GM21447 (cell line): Measurements from ENCODE around the gene HIF1AN.

Experiments
- ATAC-seq: cut with Tn5 transposase; IDR thresholded peaks from one replicate; pipeline ENCODE4 v1.9.1; 2021; ENCODE audit not compliant: unreplicated experiment

The HIF1AN gene

GRCh38 chr10:100535715-100536353, at the start of gene HIF1AN:
HIF1AN (plus strand) TSS chr10:100535943; CDS start chr10:100535959, 16 bp downstream.
- peak; percentile 94 for ATAC-seq

- ATAC-seq: no peak
Measured at GRCh38 chr10:100487529-100487928, 48.2 kb upstream of the HIF1AN start.

- no peak for ATAC-seq
Measured at GRCh38 chr10:100489396-100489795, 46.3 kb upstream of the HIF1AN start.

GRCh38 chr10:100490531-100490930, 45.2 kb upstream of the HIF1AN start:
- no peak for ATAC-seq

GRCh38 chr10:100496567-100496966, 39.2 kb upstream of the HIF1AN start:
- no peak for ATAC-seq

GRCh38 chr10:100498059-100498458, 37.7 kb upstream of the HIF1AN start:
- ATAC-seq: no peak

- no peak for ATAC-seq
Measured at GRCh38 chr10:100501423-100501822, 34.3 kb upstream of the HIF1AN start.

GRCh38 chr10:100502926-100503494, 32.7 kb upstream of the HIF1AN start:
- ATAC-seq: no peak

- ATAC-seq: no peak
Measured at GRCh38 chr10:100504096-100504495, 31.6 kb upstream of the HIF1AN start.

- no peak for ATAC-seq
Measured at GRCh38 chr10:100505164-100505563, 30.6 kb upstream of the HIF1AN start.

GRCh38 chr10:100506596-100507356, 29.0 kb upstream of the HIF1AN start:
- ATAC-seq: no peak

GRCh38 chr10:100507357-100507732, 28.4 kb upstream of the HIF1AN start:
- ATAC-seq: no peak

GRCh38 chr10:100508266-100508665, 27.5 kb upstream of the HIF1AN start:
- no peak for ATAC-seq

- no peak for ATAC-seq
Measured at GRCh38 chr10:100508691-100509150, 27.0 kb upstream of the HIF1AN start.

GRCh38 chr10:100509241-100509840, 26.4 kb upstream of the HIF1AN start:
- no peak for ATAC-seq

GRCh38 chr10:100510533-100511308, 25.0 kb upstream of the HIF1AN start:
- ATAC-seq: no peak

GRCh38 chr10:100515612-100516011, 20.1 kb upstream of the HIF1AN start:
- no peak for ATAC-seq

GRCh38 chr10:100516847-100517246, 18.9 kb upstream of the HIF1AN start:
- no peak for ATAC-seq

- no peak for ATAC-seq
Measured at GRCh38 chr10:100518761-100519241, 16.9 kb upstream of the HIF1AN start.

GRCh38 chr10:100519311-100520051, 16.3 kb upstream of the HIF1AN start, which contains the start of gene SEC31B:
SEC31B (minus strand) TSS chr10:100519861; CDS start chr10:100516952, 2,909 bp downstream.
- no peak for ATAC-seq
